Natural killer cell (primary cell): Measurements from ENCODE around the gene ACTC1. TPM values are rescaled to one million over a fixed set of nuclear protein-coding genes. Genes with fewer than 3 reads are reported as not detected.
"Not testable (repeated sequence)": the region's sequence is repeated elsewhere in the genome, so short reads cannot be mapped to it uniquely, and the experiment has no call there.

Experiments used
- ATAC-seq, 3 donors: fragments of 150-1000 bp in 2 of 3; fragments of 200-7000 bp in 1 of 3; cut with Tn5 transposase; 1 replicate in 1 of 3; 2 replicates in 2 of 3; pipeline ENCODE4 v1.10.0; 2021; ENCODE audit warnings: mild to moderate bottlenecking in 2 of 3, moderate library complexity in 2 of 3
- DNase-seq, 2 donors: peaks; one replicate each; pipeline versions ENCODE4 v3.0.0 to v3.0.0-alpha.2; 2013 to 2021; ENCODE audit warnings: mixed read lengths in 1 of 2
- H3K27ac ChIP-seq: one replicate; pipeline ENCODE4 v1.5.1; 2013; ENCODE audit warnings: mild to moderate bottlenecking, low read length
- H3K27me3 ChIP-seq: one replicate; pipeline ENCODE4 v1.6.1; 2013; ENCODE audit warnings: low read length; ENCODE audit not compliant: control insufficient read depth, insufficient read depth
- H3K36me3 ChIP-seq: one replicate; pipeline ENCODE4 v1.6.1; 2013; ENCODE audit warnings: low read length; ENCODE audit not compliant: control insufficient read depth, insufficient read depth
- H3K4me1 ChIP-seq: one replicate; pipeline ENCODE4 v1.6.1; 2013; ENCODE audit warnings: low read length; ENCODE audit not compliant: control insufficient read depth, insufficient read depth
- H3K4me3 ChIP-seq: one replicate; pipeline ENCODE4 v1.5.1; 2013; ENCODE audit warnings: low read length
- H3K9me3 ChIP-seq: one replicate; pipeline ENCODE4 v1.6.1; 2013; ENCODE audit warnings: low read length; ENCODE audit not compliant: control insufficient read depth, insufficient read depth
- H3K27ac Mint-ChIP-seq, 2 donors: one replicate each; pipeline ENCODE4 v1.8.0; 2022; ENCODE audit warnings: mild to moderate bottlenecking in 2 of 2, mixed read lengths in 2 of 2, moderate library complexity in 1 of 2
- H3K27me3 Mint-ChIP-seq, 2 donors: one replicate each; pipeline ENCODE4 v1.8.0; 2022; ENCODE audit warnings: low read depth in 2 of 2, mixed read lengths in 2 of 2
- H3K36me3 Mint-ChIP-seq: one replicate; pipeline ENCODE4 v1.8.0; 2022; ENCODE audit warnings: mixed read lengths
- H3K4me1 Mint-ChIP-seq, 2 donors: one replicate each; pipeline ENCODE4 v1.8.0; 2022; ENCODE audit warnings: mixed read lengths in 2 of 2
- H3K4me3 Mint-ChIP-seq: one replicate; pipeline ENCODE4 v1.8.0; 2022; ENCODE audit warnings: mild to moderate bottlenecking, moderate library complexity, mixed read lengths
- H3K9me3 Mint-ChIP-seq, 2 donors: one replicate each; pipeline ENCODE4 v1.8.0; 2022; ENCODE audit warnings: mixed read lengths in 2 of 2
- CTCF ChIP-seq: fragments of 200-600 bp; IDR thresholded peaks from one replicate; pipeline ENCODE4 v1.8.0; 2022; ENCODE audit warnings: antibody characterized with exemption
- WGBS: methylation state at CpG from one replicate; pipeline ENCODE4 v1.1.7; 2013; ENCODE audit warnings: missing lambda C conversion rate; ENCODE audit not compliant: insufficient coverage; 5-methylcytosine and 5-hydroxymethylcytosine counted together
- intact Hi-C: fragments of 100-400 bp; cut with micrococcal nuclease; formaldehyde crosslinking; loops from one replicate; pipeline ENCODE4 v1.14.2; 2022
- total RNA-seq, 4 donors: library from RNA; stranded (reverse); fragments of 120-200 nt in 1 of 4; gene quantifications; one replicate each; pipeline versions ENCODE4 v1.2.3 to v1.2.4, GENCODE V29; 2013 to 2022

ACTC1 gene
- total RNA-seq, 3 donors from 2014 or later (not counting 1 experiment from before 2014, with no cell fraction given): not detected

GRCh38 chr15:34820110-34820509 lies 24.8 kb upstream of the ACTC1 start:
- ATAC-seq (no peak), DNase-seq (no peak)
- no peaks in the 10 kb centered on the region for H3K36me3 ChIP-seq
- Mint-ChIP-seq H3K27ac (no peak overlapping the region), H3K27me3 (peaks cover 16 to 68% of the 10 kb centered on the region in 2 donors), H3K36me3 (no peaks in the 10 kb centered on the region), H3K4me3 (no peak overlapping the region), H3K9me3 (no peaks in the 10 kb centered on the region), H3K4me1 (no peaks in the 10 kb centered on the region)
- no peak overlapping the region for H3K27ac ChIP-seq
- intact Hi-C loops: no loop called here
- WGBS: 85% methylated on average over 5 of the region's 5 CpGs
- no peak for TF ChIP-seq CTCF
- peaks cover 4% of the 10 kb centered on the region for H3K27me3 ChIP-seq
- H3K4me1 ChIP-seq: no peaks in the 10 kb centered on the region
- H3K9me3 ChIP-seq: no peaks in the 10 kb centered on the region
- no peak overlapping the region for H3K4me3 ChIP-seq

GRCh38 chr15:34818526-34818925 lies 23.2 kb upstream of the ACTC1 start:
- ATAC-seq: no peak
- no peak for DNase-seq
- intact Hi-C loops: no loop called here
- Histone ChIP-seq H3K9me3 (no peaks in the 10 kb centered on the region), H3K36me3 (no peaks in the 10 kb centered on the region), H3K4me1 (no peaks in the 10 kb centered on the region), H3K4me3 (no peak overlapping the region), H3K27ac (no peak overlapping the region), H3K27me3 (peaks cover 4% of the 10 kb centered on the region)
- Mint-ChIP-seq H3K27ac (no peak overlapping the region), H3K4me3 (no peak overlapping the region), H3K4me1 (no peaks in the 10 kb centered on the region), H3K27me3 (peaks cover 19 to 73% of the 10 kb centered on the region in 2 donors), H3K9me3 (no peaks in the 10 kb centered on the region), H3K36me3 (no peaks in the 10 kb centered on the region)
- 100% methylated on average over 1 of the region's 1 CpG for whole genome bisulfite sequencing
- TF ChIP-seq CTCF: no peak

- no peak for TF ChIP-seq CTCF
- peaks cover 17 to 59% of the 10 kb centered on the region in 2 donors for H3K27me3 Mint-ChIP-seq
- ATAC-seq (no peak), DNase-seq (no peak)
- WGBS: no CpG with 5 or more reads among the region's 1 CpG
- H3K9me3 Mint-ChIP-seq: no peaks in the 10 kb centered on the region
- H3K4me1 Mint-ChIP-seq: no peaks in the 10 kb centered on the region
- intact Hi-C loops: no loop called here
- no peaks in the 10 kb centered on the region for H3K9me3 ChIP-seq
- H3K36me3 ChIP-seq: no peaks in the 10 kb centered on the region
- no peaks in the 10 kb centered on the region for H3K4me1 ChIP-seq
- H3K4me3 ChIP-seq: no peak overlapping the region
- H3K27me3 ChIP-seq: no peaks in the 10 kb centered on the region
- no peaks in the 10 kb centered on the region for H3K36me3 Mint-ChIP-seq
- H3K4me3 Mint-ChIP-seq: no peak overlapping the region
- H3K27ac ChIP-seq: no peak overlapping the region
- H3K27ac Mint-ChIP-seq: no peak overlapping the region
These were observed 20.5 kb upstream of the ACTC1 start for GRCh38 chr15:34815836-34816235.

- Histone ChIP-seq H3K4me1 (no peaks in the 10 kb centered on the region), H3K27ac (no peak overlapping the region), H3K4me3 (no peak overlapping the region), H3K9me3 (no peaks in the 10 kb centered on the region), H3K27me3 (no peaks in the 10 kb centered on the region), H3K36me3 (no peaks in the 10 kb centered on the region)
- Mint-ChIP-seq H3K27me3 (peaks cover 14 to 57% of the 10 kb centered on the region in 2 donors), H3K27ac (no peak overlapping the region), H3K36me3 (no peaks in the 10 kb centered on the region), H3K4me3 (no peak overlapping the region), H3K4me1 (no peaks in the 10 kb centered on the region), H3K9me3 (no peaks in the 10 kb centered on the region)
- ATAC-seq: no peak
- TF ChIP-seq CTCF: no peak
- DNase-seq: no peak
- WGBS: 70% methylated on average over 3 of the region's 3 CpGs
- intact Hi-C loops: no loop called here
These were observed 18.3 kb upstream of the ACTC1 start for GRCh38 chr15:34813446-34814190.

GRCh38 chr15:34812868-34813365 lies 17.6 kb upstream of the ACTC1 start:
- ATAC-seq, H3K27ac Mint-ChIP-seq, H3K4me3 Mint-ChIP-seq, H3K4me3 ChIP-seq, H3K27ac ChIP-seq, H3K9me3 ChIP-seq, H3K27me3 ChIP-seq, H3K4me1 ChIP-seq, H3K4me1 Mint-ChIP-seq, DNase-seq, intact Hi-C loops, H3K9me3 Mint-ChIP-seq, H3K36me3 ChIP-seq, H3K36me3 Mint-ChIP-seq: not testable (repeated sequence)
- peaks cover 14 to 63% of the 10 kb centered on the region in 2 donors for H3K27me3 Mint-ChIP-seq
- WGBS: 73% methylated on average over 9 of the region's 9 CpGs
